SH-SY5Y (cell line): Measurements from ENCODE around the gene CSTPP1.

Experiments used
- GATA2 ChIP-seq: IDR thresholded peaks from 2 replicates; pipeline ENCODE4 v1.6.1; 2011; ENCODE audit warnings: mild to moderate bottlenecking, low read depth, low read length
- GATA3 ChIP-seq: IDR thresholded peaks from 2 replicates; pipeline ENCODE4 v1.6.1; 2011; ENCODE audit warnings: low read depth, mild to moderate bottlenecking, low read length, moderate library complexity

The CSTPP1 gene

DNA sequence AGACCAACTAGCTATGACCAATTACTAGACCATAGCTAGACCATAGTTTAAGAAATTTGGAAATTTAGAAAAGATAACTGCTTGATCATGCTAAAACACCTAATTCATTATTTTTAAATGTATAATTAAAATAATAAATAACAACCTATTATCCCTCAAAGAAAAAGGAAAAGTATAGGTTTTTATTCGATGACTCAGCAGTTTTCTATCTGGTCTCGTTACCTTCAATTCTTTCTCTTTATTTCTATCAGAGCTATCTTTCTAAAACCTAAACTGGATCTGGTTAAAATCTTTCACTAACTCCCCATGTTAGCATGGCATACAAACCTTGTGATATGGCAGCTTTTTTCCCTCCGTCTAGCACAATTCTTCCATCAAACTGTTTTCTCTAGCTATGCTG lies 27.3 kb downstream of the CSTPP1 start:
- TF ChIP-seq GATA2: no peak
- TF ChIP-seq GATA3: no peak

DNA sequence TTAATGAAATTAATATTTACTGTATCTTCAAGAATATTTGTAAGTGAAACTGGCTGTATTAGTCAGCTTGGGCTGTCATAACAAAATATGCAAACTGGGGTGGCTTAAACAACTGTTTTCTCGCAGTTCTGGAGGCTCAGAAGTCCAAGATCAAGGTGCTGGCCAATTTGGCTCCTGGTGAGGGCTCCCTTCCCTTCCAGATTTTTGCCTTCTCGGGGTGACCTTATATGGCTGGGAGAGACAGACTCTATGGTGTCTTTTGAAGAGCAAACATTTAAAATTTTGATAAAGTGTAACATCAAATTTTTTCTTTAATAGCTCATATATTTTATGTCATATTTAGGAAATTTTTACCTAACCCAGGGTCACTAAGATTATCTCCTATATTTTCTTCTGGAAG lies 30.2 kb downstream of the CSTPP1 start:
- TF ChIP-seq GATA2: no peak

DNA sequence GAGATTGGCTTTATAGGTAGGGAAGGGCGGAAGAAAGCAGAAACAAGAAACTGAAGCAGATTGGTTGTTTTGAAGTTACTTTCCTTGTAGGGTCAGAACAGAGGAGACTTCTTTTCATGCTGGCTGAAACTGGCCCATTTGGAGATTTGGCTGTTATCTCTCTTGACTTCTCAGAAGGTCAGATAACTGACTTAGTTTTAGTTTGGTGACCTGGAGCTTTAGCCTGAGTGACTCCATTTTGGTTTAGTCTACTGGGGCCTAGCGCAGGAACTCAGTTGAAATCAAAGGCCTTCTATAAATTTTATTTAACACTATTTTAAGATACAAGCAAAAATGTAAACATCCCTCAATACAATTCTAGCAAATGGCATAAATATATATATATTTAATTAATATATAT lies 31.4 kb downstream of the CSTPP1 start:
- TF ChIP-seq GATA3 (no peak), GATA2 (no peak)

DNA sequence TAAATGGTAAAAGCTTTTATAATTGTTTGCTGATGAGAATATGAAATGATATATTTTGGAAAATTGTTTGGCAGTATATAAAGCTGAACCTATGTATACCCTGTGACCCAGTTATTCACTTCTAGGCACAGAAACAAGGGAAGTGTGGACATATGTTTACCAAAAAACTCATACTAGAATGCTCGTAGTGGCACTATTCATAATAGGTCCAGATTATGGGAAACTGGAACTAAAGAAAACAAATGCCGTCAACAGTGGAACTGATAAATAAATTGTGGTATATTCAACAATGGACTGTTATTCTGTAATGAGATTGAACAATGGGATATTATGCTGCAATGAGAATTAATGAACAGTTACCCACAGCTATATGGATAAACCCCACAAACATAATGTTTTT lies 32.8 kb downstream of the CSTPP1 start:
- TF ChIP-seq GATA3 (no peak), GATA2 (no peak)

DNA sequence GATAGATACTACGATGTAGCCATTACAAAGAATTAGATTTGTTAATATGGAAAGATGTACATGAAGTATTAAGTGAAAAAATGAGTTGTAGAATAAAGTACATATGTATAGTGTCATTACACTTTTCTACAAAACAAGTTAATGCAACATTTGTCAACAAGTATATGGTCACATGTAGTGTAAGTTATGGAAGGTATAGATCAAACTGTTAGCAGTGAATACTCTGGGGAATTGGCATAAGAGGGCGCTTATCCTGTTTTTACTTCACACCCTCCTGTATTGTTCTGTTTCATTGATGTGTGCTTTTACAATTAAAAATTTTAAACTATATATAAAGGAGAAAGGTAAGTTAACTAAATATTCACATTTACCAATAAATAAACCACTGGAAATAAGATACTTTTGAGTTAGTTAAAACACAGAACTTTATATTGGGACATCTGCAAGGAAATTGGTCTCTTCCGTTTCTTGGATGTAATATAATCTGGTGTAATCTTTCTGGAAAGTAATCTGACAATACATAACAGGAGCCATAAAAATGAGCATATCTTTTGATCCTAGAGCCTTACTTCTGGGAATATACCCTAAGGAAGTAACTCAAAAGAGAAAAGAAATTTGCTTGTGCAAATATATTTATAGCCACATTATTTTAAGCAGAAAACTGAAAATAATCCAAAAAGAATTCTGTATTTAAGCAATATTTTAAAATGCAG lies 34.5 kb downstream of the CSTPP1 start:
- TF ChIP-seq GATA2: no peak
- no peak for TF ChIP-seq GATA3

DNA sequence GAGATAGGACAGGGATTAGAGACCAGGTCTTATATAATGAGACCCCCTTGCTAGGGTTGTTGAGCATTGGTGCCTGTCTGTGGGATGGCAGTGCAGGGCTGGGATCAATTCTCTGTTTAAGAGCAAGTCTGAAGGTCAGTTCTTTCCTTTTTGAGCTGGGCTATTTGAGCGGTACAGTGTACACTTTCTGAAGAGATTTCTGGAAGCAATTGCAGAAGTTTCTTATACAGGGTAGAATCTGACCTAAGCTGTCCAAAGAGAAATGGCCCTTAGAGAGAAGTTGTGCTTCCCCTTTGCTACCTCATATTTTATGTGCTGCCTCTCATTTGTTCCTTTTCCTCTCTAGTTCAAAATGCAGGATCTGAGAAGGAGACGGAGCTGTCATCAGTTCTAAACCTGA lies 35.8 kb downstream of the CSTPP1 start:
- no peak for TF ChIP-seq GATA3
- TF ChIP-seq GATA2: no peak

DNA sequence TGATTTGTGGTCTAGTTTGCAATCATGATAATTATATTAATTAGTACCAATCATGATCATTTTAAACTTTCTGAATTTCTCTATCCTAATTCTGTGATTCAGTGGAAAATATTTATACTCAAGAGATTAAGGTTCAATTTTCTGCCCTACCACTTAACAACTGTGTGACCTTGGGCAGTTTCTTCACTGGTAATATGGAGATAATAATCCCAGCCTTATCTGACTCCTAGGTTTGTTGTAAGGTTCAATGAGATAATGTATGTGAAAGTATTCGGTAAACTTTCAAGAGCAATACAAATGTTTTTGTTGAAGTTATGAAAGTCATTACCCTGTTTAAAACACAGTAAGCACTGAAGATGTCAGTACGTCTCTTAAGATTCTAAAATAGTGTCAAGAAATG lies 36.3 kb downstream of the CSTPP1 start:
- no peak for TF ChIP-seq GATA3
- no peak for TF ChIP-seq GATA2

DNA sequence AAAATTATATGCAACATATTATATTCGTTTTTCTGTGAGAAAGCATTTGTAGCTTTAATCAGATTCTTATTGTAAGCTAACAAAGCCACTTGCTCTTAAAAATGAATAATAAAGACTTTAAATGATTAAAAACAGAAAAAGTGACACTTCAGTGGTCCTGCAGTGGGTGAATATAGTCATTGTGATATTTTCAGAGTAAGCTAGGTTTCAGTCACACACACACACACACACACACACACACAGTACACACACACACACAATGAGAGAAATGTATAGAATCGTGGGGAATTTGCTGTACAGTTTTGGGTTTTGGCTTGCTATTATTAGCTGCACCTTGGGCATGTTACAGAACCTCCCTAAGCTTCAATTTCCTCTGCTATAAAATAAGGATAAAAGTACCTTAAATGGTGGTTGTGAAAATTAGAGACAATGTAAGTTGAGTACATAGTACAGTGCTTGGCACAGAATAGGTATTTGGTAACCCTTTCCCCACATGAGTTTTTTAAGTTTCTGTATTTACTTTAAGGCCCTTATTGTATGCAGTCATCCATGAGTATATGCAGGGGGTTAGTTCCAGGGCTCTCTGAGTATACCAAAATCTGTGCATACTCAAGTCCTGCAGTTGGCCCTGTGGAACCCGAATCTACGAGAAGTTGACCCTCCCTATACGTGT lies 39.8 kb downstream of the CSTPP1 start:
- no peak for TF ChIP-seq GATA3
- TF ChIP-seq GATA2: no peak

DNA sequence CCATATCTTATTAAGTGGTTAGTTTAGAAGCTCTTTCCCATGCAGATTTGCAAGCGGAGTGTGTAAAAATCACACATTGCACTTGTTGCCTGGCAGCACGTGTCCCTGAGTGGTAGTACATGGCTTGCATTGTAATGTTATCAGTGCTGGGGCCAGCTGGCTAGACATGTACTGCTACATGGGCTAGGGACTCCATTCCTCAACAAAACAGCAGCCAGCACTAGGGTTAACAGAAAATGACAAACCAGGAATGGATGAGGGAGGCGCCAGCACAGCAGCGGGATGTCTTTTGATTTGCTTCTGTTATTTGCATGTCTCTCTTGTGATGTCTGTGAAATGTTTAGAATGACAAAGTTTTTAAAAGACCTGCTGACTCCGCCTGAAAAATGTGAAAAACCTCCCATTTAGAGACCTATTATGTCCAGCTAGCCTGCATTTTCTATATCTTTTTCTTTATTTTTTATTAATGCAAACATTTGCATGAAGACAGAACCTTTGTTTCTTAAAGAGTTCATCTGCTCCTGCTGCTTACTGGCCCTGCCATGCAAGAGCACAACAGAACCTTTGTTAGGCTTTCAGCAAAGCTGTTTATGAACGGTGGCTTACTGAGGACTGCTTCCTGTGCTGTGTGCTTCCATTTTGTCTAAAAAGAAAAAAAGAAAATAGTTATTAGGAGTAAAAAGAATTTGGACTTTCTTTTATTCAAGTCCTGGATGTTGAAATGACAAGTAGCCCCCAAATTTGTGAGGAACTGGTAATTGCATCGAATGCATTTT lies 40.7 kb downstream of the CSTPP1 start:
- no peak for TF ChIP-seq GATA2
- TF ChIP-seq GATA3: no peak

DNA sequence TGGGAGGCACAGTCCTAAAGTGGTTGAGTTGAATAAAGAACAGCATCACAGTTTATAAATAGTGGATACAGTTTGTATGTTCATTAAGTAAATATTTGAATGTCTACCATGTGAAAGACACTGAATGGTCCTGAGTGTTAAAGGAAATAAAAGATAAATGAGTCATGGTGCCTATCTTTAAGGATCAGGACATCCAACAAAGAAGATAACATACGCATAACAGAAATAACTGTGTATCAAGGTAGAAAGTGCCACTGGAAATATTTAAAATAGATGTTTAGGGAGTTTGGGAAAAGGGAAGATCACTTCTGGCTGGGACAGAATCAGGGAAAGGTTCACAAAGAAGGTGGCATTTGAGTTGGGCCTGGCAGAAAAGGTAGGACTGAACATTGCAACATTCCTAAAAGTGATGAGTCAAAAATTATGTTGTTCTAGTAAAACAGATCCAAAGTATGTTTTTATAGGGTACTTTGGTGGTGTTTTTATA lies 41.5 kb downstream of the CSTPP1 start:
- TF ChIP-seq GATA2 (no peak), GATA3 (no peak)

DNA sequence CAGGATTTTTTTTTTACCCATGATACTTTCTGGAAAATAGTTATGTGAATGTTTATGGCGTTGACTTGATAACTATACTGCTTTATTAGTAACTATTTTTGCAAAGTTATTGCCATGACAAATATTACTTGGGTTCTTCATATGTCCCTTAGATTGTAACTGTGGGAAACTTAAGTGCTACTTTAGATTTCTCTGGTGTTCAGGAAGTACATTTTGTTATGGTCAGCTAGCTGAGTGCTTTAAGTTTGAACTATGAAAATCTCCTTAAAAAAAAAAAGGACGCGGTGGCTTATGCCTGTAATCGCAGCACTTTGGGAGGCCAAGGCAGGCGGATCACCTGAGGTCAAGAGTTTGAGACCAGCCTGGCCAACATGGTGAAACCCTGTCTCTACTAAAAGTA lies 42.8 kb downstream of the CSTPP1 start:
- no peak for TF ChIP-seq GATA2
- no peak for TF ChIP-seq GATA3

DNA sequence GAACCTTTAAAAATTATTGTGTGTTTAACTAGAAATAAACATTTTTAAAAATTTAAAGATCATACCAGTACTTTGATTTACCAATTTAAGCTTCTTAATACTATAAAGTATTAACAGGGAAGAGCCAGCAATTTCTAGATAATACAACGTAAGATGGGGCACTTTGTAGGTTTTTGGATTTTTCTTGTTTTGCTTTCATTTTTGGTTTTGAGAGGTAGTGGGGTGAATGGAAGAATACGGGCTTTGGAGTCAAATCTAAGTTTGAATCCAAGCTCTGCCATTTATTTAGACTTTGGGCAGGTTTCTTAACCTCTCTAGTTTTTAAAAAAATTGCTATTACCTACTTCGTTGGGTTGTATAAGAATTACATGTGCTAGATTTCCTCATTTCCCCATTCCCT lies 44.9 kb downstream of the CSTPP1 start:
- TF ChIP-seq GATA3 (no peak), GATA2 (no peak)

DNA sequence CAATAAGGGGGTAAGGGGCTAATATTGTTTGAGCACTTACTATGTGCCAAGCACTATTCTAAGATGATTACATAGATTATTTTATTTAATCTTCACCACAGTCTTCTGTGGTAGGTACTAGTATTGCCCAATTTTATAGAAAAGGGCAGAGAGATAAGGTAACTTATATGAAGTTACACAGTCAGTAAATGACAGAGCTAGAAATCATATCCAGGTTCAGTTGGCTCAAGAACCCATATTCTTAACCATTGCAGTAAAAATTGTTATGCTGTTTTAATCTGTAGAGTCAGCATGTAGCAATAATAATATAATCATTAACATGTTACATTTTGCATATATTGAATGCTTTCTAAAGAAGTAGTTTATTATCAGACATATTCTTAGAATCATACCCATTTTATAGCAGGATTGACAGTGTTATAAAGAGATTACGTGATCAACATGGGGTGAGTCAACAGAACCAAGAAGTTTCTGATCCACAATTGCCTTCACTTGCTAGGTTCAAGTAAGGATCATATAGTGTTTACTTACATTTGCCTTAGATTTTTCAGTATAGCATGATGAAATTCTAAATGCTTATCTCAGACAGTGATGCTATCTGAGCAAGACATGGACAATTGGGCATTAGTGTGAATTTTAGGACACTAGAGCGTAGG lies 46.4 kb downstream of the CSTPP1 start:
- TF ChIP-seq GATA3 (no peak), GATA2 (no peak)

DNA sequence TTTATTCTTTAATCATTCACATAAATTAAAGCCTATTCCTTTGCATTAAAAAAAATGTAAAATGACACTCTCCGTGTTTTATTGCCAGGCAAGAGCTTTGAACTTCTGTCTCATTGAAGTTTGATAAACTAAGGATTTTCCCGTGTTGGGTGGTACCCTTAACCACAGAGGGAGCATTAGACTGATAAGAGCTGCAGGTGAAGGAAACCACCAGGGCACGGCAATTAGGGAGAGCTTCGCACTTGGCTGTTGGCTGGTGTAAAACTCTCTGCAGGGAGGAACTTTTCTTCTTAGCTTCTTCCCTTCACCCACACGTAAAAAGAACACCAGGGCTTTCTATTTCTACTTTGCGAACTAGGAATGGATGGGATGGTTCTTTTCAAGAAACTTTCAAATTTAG lies 47.0 kb downstream of the CSTPP1 start:
- TF ChIP-seq GATA3 (no peak), GATA2 (no peak)
